Tibial nerve (tissue), 3 donors: Measurements from ENCODE around the gene CASKIN1.

ENCODE experiments used
- EP300 ChIP-seq, 2 donors: sonication (generic); formaldehyde crosslinking; IDR thresholded peaks; one replicate each; pipeline ENCODE4 v1.6.1; 2017; ENCODE audit warnings: antibody characterized with exemption in 2 of 2, mild to moderate bottlenecking in 1 of 2
- POLR2A ChIP-seq, 2 donors: fragments of 450-650 bp; IDR thresholded peaks; one replicate each; pipeline ENCODE4 v1.6.1; 2017; ENCODE audit warnings: antibody characterized with exemption in 2 of 2, mild to moderate bottlenecking in 2 of 2, moderate library complexity in 2 of 2

- TF ChIP-seq POLR2A (IDR thresholded peaks at IDR 0.05): no peak
- no peak for TF ChIP-seq EP300 (IDR thresholded peaks at IDR 0.05)
Measured at GRCh38 chr16:2174396-2175131, 21.8 kb downstream of the CASKIN1 start.
